GM18873 (cell line): ENCODE data around the gene CHN1.

Experiments
- ATAC-seq: cut with Tn5 transposase; IDR thresholded peaks from one replicate; pipeline ENCODE4 v1.9.1; 2021; ENCODE audit warnings: mild to moderate bottlenecking, moderate library complexity, moderate number of reproducible peaks; ENCODE audit not compliant: unreplicated experiment, low FRiP score

CHN1 gene, protein sequence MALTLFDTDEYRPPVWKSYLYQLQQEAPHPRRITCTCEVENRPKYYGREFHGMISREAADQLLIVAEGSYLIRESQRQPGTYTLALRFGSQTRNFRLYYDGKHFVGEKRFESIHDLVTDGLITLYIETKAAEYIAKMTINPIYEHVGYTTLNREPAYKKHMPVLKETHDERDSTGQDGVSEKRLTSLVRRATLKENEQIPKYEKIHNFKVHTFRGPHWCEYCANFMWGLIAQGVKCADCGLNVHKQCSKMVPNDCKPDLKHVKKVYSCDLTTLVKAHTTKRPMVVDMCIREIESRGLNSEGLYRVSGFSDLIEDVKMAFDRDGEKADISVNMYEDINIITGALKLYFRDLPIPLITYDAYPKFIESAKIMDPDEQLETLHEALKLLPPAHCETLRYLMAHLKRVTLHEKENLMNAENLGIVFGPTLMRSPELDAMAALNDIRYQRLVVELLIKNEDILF

DNA sequence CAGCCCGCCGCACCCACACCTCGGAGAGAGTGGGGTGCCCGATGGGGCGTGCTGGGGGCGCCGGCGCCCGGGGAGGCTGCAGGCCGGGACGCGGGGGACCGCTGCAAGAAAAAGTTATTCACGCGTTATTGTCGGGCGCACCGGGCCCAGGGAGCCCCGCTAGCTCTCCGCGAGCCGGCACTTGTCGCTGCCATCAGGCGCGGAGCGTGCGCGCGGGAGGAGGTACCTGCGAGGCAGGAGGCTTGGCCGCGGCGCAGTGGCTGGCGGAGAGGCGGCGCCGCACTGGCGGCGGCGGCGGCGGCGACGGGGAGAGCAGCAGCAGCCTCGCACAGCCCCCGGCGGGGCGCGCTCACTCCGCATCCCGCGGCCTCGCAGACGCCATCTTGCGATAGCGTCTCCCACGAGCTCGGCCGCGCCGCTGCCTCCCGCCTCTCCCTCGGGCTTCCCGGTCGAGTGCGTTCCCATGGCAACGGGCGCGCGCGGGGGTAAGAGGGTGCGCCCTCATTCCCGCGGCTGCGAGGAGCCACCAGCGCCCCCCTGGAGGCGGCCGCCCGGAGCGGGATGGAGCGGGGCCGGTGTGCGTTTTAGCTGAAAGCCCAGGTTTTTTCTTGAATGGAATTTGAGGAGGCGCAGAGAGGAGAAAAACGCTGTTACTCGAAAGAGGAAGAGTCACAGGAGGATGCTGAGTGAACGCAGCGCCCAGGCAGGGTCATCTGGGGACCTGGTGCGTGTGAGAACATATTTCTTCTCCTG, at the start of gene CHN1:
TSS of gene CHN1 (minus strand) at position 402 of the 753 bp plus-strand sequence. CDS start 469 bp downstream, outside the sequence.
- peak; percentile 56 for ATAC-seq

DNA sequence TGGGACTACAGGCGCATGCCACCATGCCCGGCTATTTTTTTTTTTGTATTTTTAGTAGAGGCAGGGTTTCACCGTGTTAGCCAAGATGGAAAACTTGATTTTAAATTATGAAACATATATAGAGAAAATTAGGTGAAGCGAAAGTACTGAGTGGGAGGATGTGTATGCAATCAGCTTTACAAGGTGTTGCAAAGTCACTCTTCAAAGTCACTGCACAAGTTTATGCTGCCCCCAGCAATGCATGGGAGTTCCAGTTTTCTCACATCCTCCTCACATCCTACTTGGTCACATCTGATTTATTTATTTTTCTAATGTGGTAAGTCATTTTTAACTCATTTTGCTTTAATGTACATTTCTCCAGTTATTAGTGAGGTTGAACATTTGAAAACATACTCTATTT, 49.2 kb upstream of the CHN1 start:
- no peak for ATAC-seq

DNA sequence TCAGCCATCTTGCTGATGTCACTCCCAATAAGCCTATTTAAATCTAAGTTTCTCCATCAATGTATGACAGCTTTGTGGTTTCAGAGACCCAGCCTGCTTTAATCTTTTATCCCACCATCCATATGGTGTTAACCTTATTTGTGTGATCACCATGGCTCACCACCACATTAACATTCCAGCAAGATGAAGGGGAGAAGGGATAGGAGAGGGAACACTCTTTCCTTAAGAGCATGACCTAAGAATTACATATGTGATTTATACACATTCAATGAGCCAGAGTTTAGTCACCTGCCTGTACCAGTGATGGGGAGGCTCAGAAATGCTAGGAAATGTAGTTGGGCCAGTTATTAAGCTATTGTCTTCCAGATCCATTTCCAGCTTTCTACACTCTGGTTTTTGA, 44.5 kb upstream of the CHN1 start:
- no peak for ATAC-seq

DNA sequence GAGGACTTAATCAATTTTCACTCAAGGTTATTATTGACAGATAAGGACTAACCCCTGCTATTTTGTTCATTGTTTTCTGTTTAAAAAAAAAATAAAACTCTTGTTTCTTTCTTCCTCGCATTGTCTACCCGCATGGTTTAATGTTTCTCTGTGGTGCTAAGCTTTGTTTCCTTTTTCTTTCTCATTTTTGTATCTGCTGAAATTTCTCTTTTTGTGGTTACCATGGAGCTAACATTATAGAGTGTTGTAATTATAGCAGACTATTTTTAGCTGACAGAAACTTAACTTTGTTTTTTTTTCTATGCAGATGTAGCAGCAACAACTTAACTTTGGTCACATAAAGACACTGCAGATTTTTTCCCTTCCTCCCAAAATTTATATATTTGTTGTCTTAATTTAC, 43.1 kb upstream of the CHN1 start:
- ATAC-seq: no peak

DNA sequence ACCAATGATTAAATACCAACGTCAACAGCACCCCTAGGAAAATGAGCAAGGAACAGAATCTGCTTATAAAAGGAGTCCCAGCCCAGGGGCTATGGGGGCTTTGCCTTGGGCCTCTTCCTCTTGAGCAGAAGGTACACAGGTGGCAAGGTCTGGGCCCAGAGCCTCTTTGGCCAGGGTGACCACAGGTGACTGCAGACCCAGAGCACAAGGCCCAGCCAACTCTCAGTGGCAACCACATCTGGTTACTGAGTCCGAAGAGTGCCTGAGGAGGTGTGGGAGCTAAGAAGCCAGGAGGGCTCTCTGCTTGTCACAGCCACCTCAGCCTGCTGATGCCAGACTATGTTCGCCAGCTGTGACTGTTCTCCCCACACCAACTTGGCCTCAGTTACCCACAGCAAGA, 34.3 kb upstream of the CHN1 start:
- no peak for ATAC-seq

DNA sequence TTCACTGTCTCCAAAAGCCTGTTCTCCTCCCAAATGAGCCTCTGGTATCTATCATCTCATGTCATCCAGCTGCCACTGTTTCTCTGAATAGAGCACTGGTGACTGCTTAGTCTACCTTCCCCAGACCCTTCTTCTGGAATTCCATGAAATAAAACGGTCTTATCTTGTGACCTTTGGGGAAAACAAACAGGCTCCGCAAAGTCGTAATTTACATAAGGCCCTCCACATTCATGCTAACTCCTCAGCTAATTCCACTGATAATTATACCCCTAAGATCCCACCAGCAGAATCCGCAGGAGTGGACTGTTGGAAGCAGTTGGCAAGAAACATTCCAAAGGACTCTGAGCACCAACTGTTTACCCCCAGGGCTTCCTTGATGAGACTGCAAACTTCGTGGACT, 33.9 kb upstream of the CHN1 start:
- ATAC-seq: no peak

DNA sequence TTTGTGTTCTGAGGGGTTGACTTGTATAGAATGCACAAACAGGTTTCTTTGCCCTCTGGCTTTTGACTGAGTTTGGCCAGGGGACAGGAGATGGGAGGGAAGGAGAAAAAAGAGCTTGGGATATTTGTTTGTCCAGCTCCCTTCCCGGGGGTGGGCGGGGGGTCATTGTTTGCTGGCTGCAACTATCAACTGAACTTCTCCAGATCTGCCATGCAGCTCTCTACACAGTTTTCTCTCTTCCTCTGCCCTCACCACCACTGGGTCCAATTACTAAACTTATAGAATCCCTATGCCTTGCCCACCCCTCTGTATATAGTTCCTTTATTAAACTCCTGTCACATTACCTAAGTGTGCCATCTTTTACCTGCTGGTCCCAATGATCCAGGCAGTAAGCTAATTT, 32.8 kb upstream of the CHN1 start:
- no peak for ATAC-seq

DNA sequence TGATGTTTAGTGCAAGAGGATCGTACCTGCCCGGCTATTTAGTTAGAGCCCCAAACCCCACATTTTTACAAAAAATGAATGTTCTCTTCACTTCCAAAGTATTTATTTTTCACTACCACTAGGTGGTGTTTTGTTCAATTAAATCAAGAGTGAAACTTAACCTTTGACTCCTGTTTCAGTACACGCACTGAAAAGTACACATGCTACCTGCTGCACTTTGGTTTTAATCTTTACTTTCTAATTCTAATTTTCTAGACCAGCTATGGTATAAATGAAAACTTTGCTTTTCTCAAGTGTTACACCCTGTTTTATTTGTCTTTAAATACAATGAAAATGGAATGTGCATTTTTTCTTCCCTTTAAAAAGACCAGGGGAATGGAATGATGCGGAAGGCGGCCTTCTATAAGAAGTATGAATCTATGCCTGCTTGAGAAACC, 31.4 kb upstream of the CHN1 start:
- ATAC-seq: no peak

DNA sequence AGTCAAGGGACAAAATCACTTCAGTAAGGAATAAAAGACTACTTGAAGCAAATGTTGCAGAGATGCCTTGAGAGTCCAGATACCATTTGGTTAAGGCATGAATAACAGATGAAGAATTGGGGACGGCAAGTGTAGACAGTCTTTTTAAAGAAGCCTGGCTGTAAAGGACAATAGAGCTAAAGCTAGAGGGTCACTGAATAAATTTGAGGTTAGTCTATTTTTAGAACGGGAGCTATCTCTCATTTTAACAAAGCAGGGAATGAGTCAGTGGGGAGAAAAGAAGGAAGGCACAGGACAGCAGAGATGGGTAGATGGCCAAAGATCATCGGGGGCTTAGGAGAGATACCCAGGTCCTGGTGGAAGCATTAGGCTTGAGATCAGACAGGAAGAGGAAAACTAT, 30.6 kb upstream of the CHN1 start:
- no peak for ATAC-seq

DNA sequence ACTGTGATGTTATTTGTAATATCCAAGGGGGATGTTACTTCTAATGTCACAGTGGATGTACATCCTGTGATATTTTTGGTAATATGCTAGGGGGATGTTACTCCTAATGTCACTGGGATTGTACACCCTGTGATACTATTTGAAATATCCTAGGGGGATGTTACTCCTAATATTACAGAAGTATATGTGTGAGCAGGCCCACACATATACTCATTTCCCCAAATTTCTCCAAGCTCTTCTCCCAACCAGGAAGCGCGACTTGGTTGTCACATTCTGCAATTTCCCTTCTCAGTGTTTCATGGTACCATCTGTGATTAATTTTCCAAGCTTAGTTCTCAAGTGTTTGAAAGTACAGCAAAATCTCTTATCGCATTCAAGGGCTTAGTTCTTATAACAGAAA, 29.5 kb upstream of the CHN1 start:
- no peak for ATAC-seq

DNA sequence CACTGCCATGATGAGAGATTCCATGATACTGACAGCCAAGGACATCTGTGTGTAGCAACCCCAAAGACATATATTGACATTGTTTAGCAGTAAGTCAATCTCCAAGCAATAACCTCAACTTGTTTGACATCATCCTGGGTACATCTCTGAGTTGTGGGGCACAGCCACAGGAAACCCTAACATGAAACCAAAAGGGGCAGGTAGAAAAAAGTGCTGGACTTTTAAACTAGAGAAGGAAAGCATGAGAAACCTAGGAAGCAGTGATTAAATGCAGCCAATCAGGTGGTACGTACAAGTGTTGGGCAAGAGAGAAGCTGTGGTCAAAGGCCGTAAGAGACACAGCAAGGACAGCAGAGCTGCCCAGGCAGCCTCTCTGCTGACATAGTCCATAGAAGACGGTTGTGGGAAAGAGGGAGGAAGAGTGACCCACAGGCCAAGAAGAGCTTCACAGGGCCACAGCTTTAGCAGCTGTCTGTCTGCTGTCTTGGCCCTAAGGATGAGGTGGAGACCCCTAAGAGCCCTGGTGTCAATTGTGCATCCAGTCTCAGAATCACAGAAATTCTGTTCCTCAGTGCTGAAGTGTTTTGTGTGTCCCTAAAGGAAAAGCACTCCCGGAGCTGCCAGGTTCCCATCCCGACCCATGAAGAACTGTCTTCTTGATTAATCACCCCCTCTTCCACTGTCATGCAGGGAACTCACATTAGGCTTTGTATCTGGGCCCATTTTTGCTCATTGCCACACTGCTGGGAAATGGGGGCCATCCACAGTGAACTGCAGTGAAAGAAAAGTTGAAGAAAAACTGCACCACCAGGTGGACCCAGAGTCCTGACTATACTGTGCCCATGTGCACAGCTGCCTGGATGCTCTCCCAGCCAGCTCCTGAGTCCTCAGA, 25.4 kb upstream of the CHN1 start:
- ATAC-seq: no peak

DNA sequence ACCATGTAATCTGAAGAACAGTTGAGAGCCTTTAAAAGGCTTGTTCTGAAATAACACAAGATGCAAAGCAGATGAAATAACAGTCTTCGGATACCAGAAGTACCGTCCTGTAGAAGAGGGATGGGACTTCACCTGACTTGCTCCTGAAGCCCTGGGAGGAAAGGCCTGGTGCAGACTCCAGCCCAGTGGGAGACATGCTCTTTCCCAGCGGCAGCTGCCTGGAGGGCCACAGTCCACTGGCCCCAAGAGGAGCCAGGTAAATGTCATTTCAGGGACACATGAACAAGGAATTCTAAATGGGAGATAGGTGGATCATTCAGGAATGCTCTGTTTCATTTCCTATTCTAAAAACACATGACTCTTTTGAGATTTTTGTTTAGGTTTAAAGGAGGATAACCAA, 22.6 kb upstream of the CHN1 start:
- ATAC-seq: no peak

DNA sequence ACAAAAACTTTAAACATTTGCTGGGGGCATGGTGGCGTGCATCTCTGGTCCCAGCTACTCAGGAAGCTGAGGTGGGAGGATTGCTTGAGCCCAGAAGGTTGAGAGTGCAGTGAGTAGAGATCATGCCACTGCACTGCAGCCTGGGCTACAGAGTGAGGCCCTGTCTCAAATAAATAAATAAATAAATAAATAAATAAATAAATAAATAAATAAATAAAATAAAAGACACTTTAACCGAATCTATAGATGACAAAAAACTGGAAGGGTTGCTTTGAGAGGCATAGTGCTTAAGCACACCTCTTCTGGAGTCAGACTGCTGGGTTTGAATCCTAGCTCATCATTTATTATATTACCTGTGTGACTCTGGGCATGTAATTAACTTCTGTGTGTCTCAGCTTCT, 21.2 kb upstream of the CHN1 start:
- no peak for ATAC-seq

DNA sequence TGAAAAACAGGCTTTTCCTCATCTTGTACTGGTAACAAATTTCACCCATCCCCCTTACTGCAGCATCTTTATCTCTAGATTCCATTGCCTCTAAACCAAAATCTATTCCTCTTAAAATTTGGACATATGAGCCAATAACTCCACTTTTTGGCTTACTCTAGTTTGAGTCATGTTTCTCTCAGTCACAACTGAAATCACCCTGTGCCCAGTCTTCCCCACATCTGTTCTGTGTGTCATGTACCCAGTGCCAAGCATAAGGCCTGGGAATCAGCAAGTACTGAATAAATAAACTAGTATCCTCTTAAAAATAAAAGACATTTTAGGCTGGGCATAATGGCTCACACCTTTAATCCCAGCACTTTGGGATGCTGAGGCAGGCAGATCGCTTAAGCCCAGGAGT, 20.8 kb upstream of the CHN1 start:
- ATAC-seq: no peak

DNA sequence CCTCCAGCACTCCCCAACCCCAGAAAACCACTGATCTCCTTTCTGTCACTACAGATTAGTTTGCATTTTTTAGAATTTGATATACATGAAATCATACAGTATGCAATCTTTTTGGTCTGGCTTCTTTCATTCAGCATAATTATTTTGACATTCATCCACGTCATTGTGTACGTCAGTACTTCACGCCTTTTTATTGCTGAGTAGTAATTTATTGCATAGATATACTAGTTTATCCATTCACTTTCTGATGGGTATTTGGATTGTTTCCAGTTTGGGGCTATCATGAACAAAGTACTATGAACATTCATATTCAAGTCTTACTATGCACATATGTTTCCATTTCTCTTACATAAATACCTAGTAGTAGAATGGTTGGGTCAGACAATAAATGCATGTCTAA, 20.1 kb upstream of the CHN1 start:
- no peak for ATAC-seq

DNA sequence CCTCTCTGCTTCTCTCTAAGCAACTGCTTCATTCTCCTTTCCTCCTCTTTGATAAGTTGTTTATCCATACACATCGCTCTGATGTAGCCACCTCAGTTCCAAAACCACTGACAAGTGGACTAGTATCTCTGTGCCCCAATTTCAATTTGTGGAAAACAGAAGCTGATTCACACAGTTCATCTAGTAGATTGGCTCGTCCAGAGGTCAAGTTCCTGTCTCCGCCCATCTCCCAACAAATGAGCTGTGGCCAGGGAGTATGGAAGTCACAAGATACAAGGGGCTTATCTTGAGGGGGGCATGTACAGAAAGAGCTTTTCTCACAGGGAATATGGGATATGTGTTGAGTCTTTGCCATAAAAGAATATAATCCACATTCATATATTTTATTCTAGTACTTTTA, 17.7 kb upstream of the CHN1 start:
- no peak for ATAC-seq

DNA sequence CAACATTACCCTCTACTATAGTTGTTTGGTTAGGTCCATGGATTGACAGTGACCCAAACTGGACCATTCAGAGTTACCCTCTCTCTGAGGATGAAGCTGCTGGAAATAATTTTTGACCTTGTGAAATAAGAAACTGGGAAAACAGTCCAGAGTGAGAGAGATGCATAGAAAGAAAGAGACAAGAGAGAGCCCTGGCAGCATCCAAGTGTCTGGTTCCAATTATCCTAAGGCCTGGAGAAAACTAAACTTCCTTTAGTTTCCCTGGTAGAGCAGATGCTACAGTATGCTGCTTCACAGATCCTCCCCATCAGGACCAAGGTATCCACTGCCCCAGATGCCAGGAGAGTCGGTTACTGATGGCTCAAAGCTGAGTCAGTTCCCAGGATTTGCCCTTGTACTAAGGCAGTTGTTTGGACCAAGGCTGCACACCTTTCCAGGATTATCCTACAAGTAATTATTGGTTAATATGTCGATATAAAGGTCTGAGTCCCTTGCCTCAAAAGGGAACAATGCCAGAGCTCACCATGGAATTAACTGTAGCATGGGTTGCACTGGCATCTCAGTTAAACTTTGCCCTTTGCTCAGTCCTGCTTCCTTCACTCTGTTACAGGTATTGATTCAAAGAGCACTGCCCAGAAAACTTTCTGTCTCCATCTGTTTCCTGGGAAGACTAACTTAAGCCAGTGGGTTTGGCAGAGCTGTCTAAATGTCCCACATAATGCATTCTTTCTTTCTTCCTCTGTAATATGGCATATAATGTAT, 14.6 kb upstream of the CHN1 start:
- no peak for ATAC-seq

DNA sequence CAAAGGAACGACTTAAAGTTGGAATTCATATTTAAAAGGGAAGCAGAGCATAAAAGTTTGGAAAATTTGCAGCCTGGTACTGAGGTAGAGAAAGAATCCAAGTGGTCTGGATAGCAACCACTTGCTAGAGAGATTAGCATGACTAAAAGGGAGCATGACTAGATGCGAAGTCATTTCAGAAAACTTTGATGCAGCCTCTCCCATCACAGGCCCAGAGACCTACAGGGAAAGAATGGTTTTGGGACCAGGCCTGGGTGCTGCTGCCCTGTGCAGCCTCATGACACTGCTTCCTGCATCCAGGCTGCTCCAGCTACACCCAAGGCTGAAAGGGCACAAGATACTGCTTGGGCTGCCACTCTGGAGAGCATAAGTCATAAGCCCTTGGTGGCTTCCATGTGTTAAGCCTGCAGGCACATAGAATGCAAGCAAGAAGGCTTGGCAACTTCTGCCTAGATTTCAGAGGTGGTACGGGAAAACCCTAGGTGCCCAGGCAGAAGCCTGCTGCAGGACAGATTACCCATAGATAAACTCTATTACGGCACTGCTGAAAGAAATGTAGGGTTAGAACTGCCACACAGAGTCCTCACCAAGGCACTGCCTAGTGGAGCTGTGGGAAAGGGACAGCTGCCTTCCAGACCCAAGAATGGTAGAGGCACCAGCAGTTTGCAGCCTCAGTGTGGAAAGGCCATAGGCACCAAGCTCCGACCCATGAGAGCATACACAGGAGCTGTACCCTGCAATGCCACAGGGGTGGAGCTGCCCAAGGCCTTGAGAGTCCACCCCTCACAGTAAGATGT, 12.6 kb upstream of the CHN1 start:
- no peak for ATAC-seq

DNA sequence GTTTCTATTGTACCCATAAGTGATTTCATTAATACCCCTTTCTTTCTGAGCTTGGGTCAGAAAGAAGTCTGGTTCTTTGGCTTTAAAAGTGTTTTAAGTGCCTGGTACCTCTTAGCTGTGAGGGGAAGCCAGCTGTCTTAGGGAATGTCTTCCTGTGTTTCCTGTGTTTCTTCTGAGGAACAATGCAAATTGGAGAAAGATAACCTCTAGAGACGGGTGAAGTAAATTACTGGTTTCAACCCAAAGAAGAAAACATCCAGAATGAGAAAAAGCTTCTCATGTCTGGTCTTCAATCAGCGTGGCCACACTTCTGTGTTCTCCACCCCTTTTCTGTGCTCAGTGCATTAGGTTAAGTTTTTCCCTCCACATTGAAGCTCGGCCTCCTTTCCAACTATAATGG, 10.2 kb upstream of the CHN1 start:
- no peak for ATAC-seq
